Activated CD4-positive, alpha-beta memory T cell treated with anti-CD3 and anti-CD28 coated beads for 36 hours (primary cell): ENCODE results near the gene SYCP2. TPM values are rescaled to one million over a fixed set of nuclear protein-coding genes. Genes with fewer than 3 reads are reported as not detected.

Source experiments
- CTCF ChIA-PET: fragments of 350-600 bp; sonication (Branson Sonifier 250); formaldehyde crosslinking; loops from one replicate; lab custom pipeline; 2021; ENCODE audit warnings: antibody characterized with exemption, inconsistent platforms; lab: Charles Lee
- POLR2A ChIA-PET: fragments of 350-600 bp; sonication (Branson Sonifier 250); formaldehyde crosslinking; loops from one replicate; lab custom pipeline; 2021; ENCODE audit warnings: antibody characterized with exemption; lab: Charles Lee
- DNase-seq: peaks from one replicate; pipeline ENCODE4 v3.0.0-alpha.2; 2020
- H3K27ac Mint-ChIP-seq: one replicate; pipeline ENCODE4 v1.8.0; 2021; ENCODE audit warnings: mixed read lengths
- H3K27me3 Mint-ChIP-seq: one replicate; pipeline ENCODE4 v1.8.0; 2021; ENCODE audit warnings: mixed read lengths
- H3K36me3 Mint-ChIP-seq: one replicate; pipeline ENCODE4 v1.8.0; 2021; ENCODE audit warnings: mixed read lengths
- H3K4me1 Mint-ChIP-seq: one replicate; pipeline ENCODE4 v1.8.0; 2021; ENCODE audit warnings: low read depth, mixed read lengths
- H3K4me3 Mint-ChIP-seq: one replicate; pipeline ENCODE4 v1.8.0; 2021; ENCODE audit warnings: mild to moderate bottlenecking, mixed read lengths
- H3K9me3 Mint-ChIP-seq: one replicate; pipeline ENCODE4 v1.8.0; 2021; ENCODE audit warnings: mixed read lengths
- intact Hi-C: fragments of 100-400 bp; cut with micrococcal nuclease; formaldehyde crosslinking; loops from one replicate; pipeline ENCODE4 v1.15.1; 2023
- total RNA-seq, 2 experiments: library from RNA; stranded (reverse); gene quantifications; one replicate each; pipeline ENCODE4 v1.2.3, GENCODE V29; 2021

Gene SYCP2
- total RNA-seq, 2 experiments from 2014 or later, result 3.1 to 3.9 TPM

DNA sequence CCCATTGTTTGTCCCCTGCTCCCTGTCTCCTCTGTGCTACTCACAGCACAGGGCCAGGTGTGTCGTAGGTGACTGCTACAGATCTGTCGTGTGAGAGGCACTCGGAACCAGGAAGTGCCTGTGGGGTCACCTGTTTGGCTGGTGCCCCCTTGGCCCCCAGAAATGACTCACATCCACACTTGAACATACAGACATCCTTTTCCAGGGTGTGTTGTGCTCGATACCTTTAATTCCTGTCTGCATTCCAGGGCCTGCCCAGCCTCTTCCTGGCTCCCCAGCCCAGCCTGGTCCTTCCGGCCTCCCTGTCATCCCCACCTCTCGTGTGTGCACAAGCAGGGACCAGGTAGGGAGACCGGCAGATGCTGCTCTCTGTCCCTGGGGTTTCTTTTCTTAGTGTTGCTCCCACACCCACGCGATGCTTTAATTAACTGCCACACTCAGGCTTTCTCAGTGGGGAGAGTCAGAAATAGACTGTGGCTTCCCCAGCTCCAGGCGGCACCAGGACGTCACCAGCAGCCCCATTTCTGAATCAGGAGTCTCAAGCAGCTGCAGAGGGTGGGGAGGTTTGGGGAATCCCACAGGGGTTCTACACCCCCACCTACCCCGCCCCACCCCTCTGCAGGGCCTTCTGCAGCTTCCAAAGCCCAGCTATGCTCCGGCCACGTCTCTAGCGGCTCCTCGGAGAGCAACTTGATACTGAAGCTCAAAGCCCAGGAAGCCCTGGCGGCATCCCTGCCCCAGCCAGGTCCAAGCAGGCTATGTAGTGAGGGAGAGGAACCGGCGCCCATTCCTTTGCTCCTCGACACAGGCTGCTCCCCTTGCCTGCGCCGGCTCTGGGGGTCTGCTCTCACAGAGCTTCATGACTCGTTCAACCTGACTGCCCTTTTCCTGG lies 102.2 kb downstream of the SYCP2 start:
- H3K4me3 Mint-ChIP-seq, result no peak overlapping the region
- H3K27ac Mint-ChIP-seq, result no peak overlapping the region
- H3K9me3 Mint-ChIP-seq, result no peaks in the 10 kb centered on the region
- intact Hi-C loops, result no loop called here
- ChIA-PET CTCF (no interaction called here), POLR2A (no interaction called here)
- H3K27me3 Mint-ChIP-seq, result peaks cover 25% of the 10 kb centered on the region
- H3K4me1 Mint-ChIP-seq, result no peaks in the 10 kb centered on the region
- DNase-seq, result no peak
- H3K36me3 Mint-ChIP-seq, result no peaks in the 10 kb centered on the region

- intact Hi-C loops, result no loop called here
- DNase-seq, result no peak
- POLR2A ChIA-PET, result no interaction called here
- no peak overlapping the region for H3K27ac Mint-ChIP-seq
- H3K36me3 Mint-ChIP-seq, result no peaks in the 10 kb centered on the region
- peaks cover 19% of the 10 kb centered on the region for H3K27me3 Mint-ChIP-seq
- CTCF ChIA-PET, result no interaction called here
- no peaks in the 10 kb centered on the region for H3K9me3 Mint-ChIP-seq
- H3K4me3 Mint-ChIP-seq, result no peak overlapping the region
- H3K4me1 Mint-ChIP-seq, result no peaks in the 10 kb centered on the region
These were observed 102.8 kb downstream of the SYCP2 start for GRCh38 chr20:59830665-59831023.

DNA sequence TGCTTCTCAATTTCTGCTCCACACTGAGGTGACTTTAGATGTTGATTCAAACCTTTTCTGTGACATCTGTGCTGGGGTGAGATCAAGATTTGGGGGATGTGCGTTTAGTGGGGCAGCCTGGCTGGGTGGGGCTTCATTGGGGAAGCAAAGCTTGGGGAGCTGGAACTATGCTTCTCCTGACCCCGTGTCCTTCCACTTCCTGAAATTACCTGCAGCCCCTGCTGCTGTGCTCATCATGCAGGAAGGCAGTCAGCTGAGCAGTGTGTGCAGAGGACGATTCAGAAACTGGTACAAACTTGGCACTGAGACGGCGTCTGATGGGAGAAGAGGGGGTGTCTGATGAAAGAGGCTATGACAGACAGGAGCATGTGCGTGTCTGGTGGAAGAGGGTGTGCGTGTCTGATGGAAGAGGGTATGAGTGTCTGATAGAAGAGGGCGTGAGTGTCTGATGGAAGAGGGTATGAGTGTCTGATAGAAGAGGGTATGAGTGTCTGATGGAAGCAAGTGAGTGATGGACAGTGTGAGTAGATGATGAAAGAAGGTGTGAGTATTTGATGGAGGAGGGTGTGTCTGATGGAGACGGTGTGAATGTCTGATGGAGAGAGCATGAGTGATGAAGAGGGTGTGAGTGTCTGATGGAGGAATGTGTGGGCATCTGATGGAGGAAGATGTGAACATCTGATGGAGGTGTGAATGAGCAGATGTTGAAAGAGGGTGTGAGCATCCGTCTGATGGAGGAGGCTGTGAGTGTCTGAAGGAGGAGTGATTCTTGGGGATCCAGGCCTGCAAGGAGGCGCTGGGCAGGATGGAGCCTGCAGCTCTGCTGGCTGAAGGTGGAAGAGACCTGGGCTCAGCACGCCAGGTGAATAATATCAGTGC lies 103.4 kb downstream of the SYCP2 start:
- Mint-ChIP-seq H3K27ac (no peak overlapping the region), H3K36me3 (no peaks in the 10 kb centered on the region), H3K4me1 (no peaks in the 10 kb centered on the region), H3K9me3 (no peaks in the 10 kb centered on the region), H3K4me3 (no peak overlapping the region), H3K27me3 (peaks cover 14% of the 10 kb centered on the region)
- ChIA-PET CTCF (no interaction called here), POLR2A (no interaction called here)
- intact Hi-C loops, result no loop called here
- no peak for DNase-seq

GRCh38 chr20:59829054-59829785 lies 104.2 kb downstream of the SYCP2 start:
- Mint-ChIP-seq H3K27me3 (peaks cover 7% of the 10 kb centered on the region), H3K27ac (no peak overlapping the region), H3K4me1 (no peaks in the 10 kb centered on the region), H3K4me3 (no peak overlapping the region), H3K9me3 (no peaks in the 10 kb centered on the region), H3K36me3 (no peaks in the 10 kb centered on the region)
- CTCF ChIA-PET, result no interaction called here
- POLR2A ChIA-PET, result no interaction called here
- intact Hi-C loops, result no loop called here
- DNase-seq, result no peak

DNA sequence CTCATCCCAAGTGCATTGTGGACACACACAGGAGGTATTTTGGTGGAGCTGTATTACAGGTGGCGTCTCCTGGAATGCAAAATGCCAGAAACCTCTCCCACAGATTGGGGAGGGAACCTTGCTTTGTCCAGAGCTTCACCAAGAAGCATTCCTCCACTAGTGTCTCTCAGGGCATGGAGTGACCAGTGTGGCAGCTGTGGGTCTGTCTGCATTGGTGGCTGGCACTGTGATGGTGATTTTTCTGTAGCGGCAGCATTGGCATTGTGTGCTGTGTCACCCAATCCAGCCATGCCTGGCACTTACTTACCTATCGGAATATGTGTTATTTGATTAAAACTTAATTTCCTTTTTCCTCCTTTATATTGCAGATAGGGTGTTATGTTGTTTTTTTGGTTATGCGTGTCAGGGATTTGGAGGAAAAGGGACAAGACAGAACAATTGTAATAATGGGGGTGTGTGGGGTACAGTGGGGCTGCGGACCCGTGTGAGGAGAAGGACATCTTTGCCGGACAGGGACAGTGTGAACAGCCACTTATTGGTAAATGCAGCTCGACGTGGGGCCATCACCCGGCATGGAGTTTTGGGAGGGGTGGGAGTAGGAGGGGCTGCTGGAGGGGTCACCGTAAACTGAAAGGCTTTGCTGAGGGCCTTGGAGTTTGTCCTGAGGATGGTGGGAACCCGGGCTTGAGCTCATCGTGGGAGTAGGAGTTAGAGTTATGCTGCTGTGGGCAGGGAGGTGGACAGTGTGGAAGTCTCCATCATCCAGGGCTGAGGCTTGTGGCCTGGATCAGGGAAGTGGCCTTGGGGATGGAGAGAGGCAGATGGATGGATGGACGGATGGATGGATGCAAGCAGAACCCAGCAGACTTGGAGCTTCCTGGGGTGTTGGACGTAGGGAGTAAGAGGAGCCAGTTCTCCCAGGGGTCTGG lies 105.0 kb downstream of the SYCP2 start:
- intact Hi-C loops, result no loop called here
- H3K9me3 Mint-ChIP-seq, result no peaks in the 10 kb centered on the region
- peaks cover 7% of the 10 kb centered on the region for H3K27me3 Mint-ChIP-seq
- ChIA-PET CTCF (no interaction called here), POLR2A (no interaction called here)
- no peaks in the 10 kb centered on the region for H3K36me3 Mint-ChIP-seq
- no peak overlapping the region for H3K4me3 Mint-ChIP-seq
- no peak overlapping the region for H3K27ac Mint-ChIP-seq
- no peak for DNase-seq
- H3K4me1 Mint-ChIP-seq, result no peaks in the 10 kb centered on the region

- Mint-ChIP-seq H3K27ac (no peak overlapping the region), H3K4me3 (no peak overlapping the region), H3K36me3 (no peaks in the 10 kb centered on the region), H3K4me1 (no peaks in the 10 kb centered on the region), H3K9me3 (no peaks in the 10 kb centered on the region), H3K27me3 (peaks cover 7% of the 10 kb centered on the region)
- CTCF ChIA-PET, result no interaction called here
- intact Hi-C loops, result no loop called here
- DNase-seq, result no peak
- POLR2A ChIA-PET, result no interaction called here
These were observed 106.0 kb downstream of the SYCP2 start for GRCh38 chr20:59827138-59828056.

- DNase-seq, result no peak
- Mint-ChIP-seq H3K4me1 (no peaks in the 10 kb centered on the region), H3K27me3 (peaks cover 7% of the 10 kb centered on the region), H3K9me3 (no peaks in the 10 kb centered on the region), H3K4me3 (no peak overlapping the region), H3K36me3 (no peaks in the 10 kb centered on the region), H3K27ac (no peak overlapping the region)
- ChIA-PET POLR2A (no interaction called here), CTCF (no interaction called here)
- intact Hi-C loops, result no loop called here
These were observed 107.3 kb downstream of the SYCP2 start for GRCh38 chr20:59825944-59826759.

DNA sequence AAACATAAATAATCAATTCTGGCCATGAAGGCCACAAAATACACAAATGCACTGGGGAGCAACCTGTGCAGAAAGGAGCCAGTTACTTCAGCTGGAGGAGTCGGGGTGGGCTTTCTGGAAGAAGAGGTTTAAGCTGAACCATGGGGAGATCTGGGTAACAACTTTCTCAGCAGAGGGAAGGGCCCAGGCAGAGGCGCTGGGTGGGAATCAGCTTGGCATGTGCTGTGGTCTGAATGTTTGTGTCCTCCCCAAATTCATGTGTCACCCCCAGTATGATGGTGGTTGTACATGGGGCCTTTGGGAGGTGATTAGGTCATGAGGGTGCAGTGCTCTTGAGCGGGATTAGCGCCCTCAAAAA lies 107.9 kb downstream of the SYCP2 start:
- no peak overlapping the region for H3K4me3 Mint-ChIP-seq
- H3K4me1 Mint-ChIP-seq, result no peaks in the 10 kb centered on the region
- intact Hi-C loops, result no loop called here
- DNase-seq, result no peak
- H3K27me3 Mint-ChIP-seq, result peaks cover 7% of the 10 kb centered on the region
- no peaks in the 10 kb centered on the region for H3K9me3 Mint-ChIP-seq
- no peak overlapping the region for H3K27ac Mint-ChIP-seq
- no peaks in the 10 kb centered on the region for H3K36me3 Mint-ChIP-seq
- ChIA-PET POLR2A (interaction anchor here (0.6 kb wide), 1 partner anchor 14 kb away, joined by 3 read pairs; no protein-coding TSS in a partner anchor), CTCF (no interaction called here)

DNA sequence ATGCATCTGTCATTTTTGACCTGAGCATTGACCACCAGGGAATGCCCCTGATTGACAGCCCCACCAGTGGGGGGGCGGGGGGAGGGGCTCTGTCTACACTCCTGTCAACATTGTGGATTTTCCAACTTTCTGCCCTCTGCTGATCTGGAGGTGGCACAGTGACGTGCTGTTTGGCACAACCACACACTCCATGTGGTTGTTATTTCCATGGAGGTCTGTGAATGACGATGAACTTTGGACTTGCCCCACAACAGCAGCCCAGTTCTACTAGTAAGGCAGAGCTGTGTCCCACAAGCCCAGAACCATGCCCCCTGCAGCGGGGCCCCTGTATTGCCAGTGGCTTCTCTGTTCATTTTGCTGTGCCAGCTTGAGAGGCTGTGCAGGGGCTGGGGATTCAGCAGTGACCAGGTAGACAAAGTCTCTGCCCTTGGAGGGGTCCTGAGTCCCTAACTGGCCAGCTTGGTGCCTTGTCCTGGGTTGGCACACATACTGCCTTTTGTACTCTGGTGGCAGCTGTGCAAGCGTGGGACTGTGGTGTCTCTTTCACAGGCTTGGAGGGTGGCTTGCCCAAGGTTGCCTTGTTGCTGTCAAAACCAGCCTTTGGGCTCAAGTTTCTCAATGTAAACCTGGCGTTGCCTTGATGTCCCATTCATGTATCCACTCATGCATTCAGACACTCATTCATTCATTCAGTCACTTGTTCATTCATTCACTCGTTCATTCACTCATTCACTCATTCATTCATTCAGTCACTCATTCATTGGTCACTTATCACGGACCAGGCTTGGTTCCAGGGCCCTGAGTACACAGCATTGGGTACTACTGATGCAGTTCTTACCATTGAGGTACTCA lies 108.5 kb downstream of the SYCP2 start:
- Mint-ChIP-seq H3K4me3 (no peak overlapping the region), H3K27ac (no peak overlapping the region), H3K4me1 (no peaks in the 10 kb centered on the region), H3K27me3 (peaks cover 3% of the 10 kb centered on the region), H3K9me3 (no peaks in the 10 kb centered on the region), H3K36me3 (no peaks in the 10 kb centered on the region)
- ChIA-PET POLR2A (interaction anchor here (0.6 kb wide), 1 partner anchor 14 kb away, joined by 3 read pairs; no protein-coding TSS in a partner anchor), CTCF (no interaction called here)
- no peak for DNase-seq
- intact Hi-C loops, result no loop called here
